ENCODE results near the gene TUBA1C.
A peak's percentile ranks its signal among the peaks of the same experiment; 100 is the strongest.

Gene TUBA1C

GRCh38 chr12:49264466-49264872, 413 bp upstream of the TUBA1C start (continued):
- TF ChIP-seq, protein P1, sequence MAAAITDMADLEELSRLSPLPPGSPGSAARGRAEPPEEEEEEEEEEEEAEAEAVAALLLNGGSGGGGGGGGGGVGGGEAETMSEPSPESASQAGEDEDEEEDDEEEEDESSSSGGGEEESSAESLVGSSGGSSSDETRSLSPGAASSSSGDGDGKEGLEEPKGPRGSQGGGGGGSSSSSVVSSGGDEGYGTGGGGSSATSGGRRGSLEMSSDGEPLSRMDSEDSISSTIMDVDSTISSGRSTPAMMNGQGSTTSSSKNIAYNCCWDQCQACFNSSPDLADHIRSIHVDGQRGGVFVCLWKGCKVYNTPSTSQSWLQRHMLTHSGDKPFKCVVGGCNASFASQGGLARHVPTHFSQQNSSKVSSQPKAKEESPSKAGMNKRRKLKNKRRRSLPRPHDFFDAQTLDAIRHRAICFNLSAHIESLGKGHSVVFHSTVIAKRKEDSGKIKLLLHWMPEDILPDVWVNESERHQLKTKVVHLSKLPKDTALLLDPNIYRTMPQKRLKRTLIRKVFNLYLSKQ (tag by site-specific recombination; IDR thresholded peaks at IDR 0.05; ENCODE audit: borderline replicate concordance): no peak
- TF ChIP-seq RBAK (tag by site-specific recombination; IDR thresholded peaks at IDR 0.05): 0 out of 2 replicates have a peak, but pooled peaks have one; percentile 25
- TF ChIP-seq ZNF768 (tag by site-specific recombination; IDR thresholded peaks at IDR 0.05): no peak
- peak; percentile 52; the same call in 1 of the 2 replicates for TF ChIP-seq ZBTB20 (tag by site-specific recombination; IDR thresholded peaks at IDR 0.05)
- TF ChIP-seq SALL2 (tag by site-specific recombination; IDR thresholded peaks at IDR 0.05; ENCODE audit: borderline replicate concordance): no peak
- TF ChIP-seq ZNF362 (tag by site-specific recombination; IDR thresholded peaks at IDR 0.05): no peak
- TF ChIP-seq ZNF324 (tag by site-specific recombination; IDR thresholded peaks at IDR 0.05): peak; percentile 17; the same call in 1 of the 2 replicates
- peak; percentile 34 for TF ChIP-seq ZNF146 (tag by site-specific recombination; IDR thresholded peaks at IDR 0.05)
- TF ChIP-seq, protein P2, sequence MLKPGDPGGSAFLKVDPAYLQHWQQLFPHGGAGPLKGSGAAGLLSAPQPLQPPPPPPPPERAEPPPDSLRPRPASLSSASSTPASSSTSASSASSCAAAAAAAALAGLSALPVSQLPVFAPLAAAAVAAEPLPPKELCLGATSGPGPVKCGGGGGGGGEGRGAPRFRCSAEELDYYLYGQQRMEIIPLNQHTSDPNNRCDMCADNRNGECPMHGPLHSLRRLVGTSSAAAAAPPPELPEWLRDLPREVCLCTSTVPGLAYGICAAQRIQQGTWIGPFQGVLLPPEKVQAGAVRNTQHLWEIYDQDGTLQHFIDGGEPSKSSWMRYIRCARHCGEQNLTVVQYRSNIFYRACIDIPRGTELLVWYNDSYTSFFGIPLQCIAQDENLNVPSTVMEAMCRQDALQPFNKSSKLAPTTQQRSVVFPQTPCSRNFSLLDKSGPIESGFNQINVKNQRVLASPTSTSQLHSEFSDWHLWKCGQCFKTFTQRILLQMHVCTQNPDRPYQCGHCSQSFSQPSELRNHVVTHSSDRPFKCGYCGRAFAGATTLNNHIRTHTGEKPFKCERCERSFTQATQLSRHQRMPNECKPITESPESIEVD (tag by site-specific recombination; IDR thresholded peaks at IDR 0.05): no peak
- TF ChIP-seq ZNF26 (tag by site-specific recombination; IDR thresholded peaks at IDR 0.05): no peak
- TF ChIP-seq ZNF248 (tag by site-specific recombination; IDR thresholded peaks at IDR 0.05): no peak
- no peak for TF ChIP-seq ZNF169 (tag by site-specific recombination; IDR thresholded peaks at IDR 0.05)
- TF ChIP-seq, protein P3, sequence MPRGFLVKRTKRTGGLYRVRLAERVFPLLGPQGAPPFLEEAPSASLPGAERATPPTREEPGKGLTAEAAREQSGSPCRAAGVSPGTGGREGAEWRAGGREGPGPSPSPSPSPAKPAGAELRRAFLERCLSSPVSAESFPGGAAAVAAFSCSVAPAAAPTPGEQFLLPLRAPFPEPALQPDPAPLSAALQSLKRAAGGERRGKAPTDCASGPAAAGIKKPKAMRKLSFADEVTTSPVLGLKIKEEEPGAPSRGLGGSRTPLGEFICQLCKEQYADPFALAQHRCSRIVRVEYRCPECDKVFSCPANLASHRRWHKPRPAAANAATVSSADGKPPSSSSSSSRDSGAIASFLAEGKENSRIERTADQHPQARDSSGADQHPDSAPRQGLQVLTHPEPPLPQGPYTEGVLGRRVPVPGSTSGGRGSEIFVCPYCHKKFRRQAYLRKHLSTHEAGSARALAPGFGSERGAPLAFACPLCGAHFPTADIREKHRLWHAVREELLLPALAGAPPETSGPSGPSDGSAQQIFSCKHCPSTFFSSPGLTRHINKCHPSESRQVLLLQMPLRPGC (tag by site-specific recombination; IDR thresholded peaks at IDR 0.05): no peak; the same call in 1 of the 2 replicates
- no peak for TF ChIP-seq ZNF558 (tag by site-specific recombination; IDR thresholded peaks at IDR 0.05)
- peak; percentile 89 for TF ChIP-seq KLF7 (tag by site-specific recombination; IDR thresholded peaks at IDR 0.05; ENCODE audit: borderline replicate concordance)
- TF ChIP-seq ZNF202 (tag by site-specific recombination; IDR thresholded peaks at IDR 0.05; ENCODE audit: borderline replicate concordance): peak; percentile 99
- no peak for TF ChIP-seq ZNF518A (tag by site-specific recombination; conservative IDR thresholded peaks at IDR 0.05; ENCODE audit: low read depth)
- 0 out of 2 replicates have a peak, but pooled peaks have one; percentile 6 for TF ChIP-seq ZNF585B (tag by site-specific recombination; IDR thresholded peaks at IDR 0.05)
- TF ChIP-seq, protein P4, sequence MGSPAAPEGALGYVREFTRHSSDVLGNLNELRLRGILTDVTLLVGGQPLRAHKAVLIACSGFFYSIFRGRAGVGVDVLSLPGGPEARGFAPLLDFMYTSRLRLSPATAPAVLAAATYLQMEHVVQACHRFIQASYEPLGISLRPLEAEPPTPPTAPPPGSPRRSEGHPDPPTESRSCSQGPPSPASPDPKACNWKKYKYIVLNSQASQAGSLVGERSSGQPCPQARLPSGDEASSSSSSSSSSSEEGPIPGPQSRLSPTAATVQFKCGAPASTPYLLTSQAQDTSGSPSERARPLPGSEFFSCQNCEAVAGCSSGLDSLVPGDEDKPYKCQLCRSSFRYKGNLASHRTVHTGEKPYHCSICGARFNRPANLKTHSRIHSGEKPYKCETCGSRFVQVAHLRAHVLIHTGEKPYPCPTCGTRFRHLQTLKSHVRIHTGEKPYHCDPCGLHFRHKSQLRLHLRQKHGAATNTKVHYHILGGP (tag by site-specific recombination; IDR thresholded peaks at IDR 0.05): no peak
- no peak for TF ChIP-seq ZNF114 (tag by site-specific recombination; IDR thresholded peaks at IDR 0.05)
- TF ChIP-seq ZNF133 (tag by site-specific recombination; IDR thresholded peaks at IDR 0.05): no peak
- TF ChIP-seq ZNF302 (tag by site-specific recombination; IDR thresholded peaks at IDR 0.05; ENCODE audit: low read depth): no peak
- TF ChIP-seq ZNF785 (tag by site-specific recombination; IDR thresholded peaks at IDR 0.05): no peak
